ENCODE data around the gene RGS7.

DNA sequence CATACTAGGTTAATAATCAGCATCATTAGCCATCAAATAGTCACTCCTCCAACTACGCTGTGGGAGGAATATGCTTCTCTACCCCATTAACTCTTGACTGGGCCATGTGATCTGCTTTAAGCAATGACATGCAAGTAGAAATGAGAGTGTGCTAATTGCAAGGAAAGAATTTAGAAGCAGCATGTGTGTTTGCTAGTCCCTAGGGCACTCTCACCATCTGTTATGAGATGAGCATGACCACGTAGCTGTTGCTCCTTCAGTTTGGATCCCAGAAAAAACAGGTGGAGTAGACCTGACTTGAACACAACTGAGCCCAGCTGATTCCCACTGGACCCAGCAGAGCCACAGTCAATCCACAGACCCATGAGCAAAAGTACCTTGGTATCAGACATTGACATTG, 19.7 kb upstream of the RGS7 start:
- TF ChIP-seq MYC (IDR thresholded peaks at IDR 0.05; ENCODE audit: low read depth, low read length) = no peak
- no peak for TF ChIP-seq POLR2A (IDR thresholded peaks at IDR 0.05; ENCODE audit: extremely low read depth, insufficient read length)
- TF ChIP-seq, protein P1, sequence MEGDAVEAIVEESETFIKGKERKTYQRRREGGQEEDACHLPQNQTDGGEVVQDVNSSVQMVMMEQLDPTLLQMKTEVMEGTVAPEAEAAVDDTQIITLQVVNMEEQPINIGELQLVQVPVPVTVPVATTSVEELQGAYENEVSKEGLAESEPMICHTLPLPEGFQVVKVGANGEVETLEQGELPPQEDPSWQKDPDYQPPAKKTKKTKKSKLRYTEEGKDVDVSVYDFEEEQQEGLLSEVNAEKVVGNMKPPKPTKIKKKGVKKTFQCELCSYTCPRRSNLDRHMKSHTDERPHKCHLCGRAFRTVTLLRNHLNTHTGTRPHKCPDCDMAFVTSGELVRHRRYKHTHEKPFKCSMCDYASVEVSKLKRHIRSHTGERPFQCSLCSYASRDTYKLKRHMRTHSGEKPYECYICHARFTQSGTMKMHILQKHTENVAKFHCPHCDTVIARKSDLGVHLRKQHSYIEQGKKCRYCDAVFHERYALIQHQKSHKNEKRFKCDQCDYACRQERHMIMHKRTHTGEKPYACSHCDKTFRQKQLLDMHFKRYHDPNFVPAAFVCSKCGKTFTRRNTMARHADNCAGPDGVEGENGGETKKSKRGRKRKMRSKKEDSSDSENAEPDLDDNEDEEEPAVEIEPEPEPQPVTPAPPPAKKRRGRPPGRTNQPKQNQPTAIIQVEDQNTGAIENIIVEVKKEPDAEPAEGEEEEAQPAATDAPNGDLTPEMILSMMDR (IDR thresholded peaks at IDR 0.05; ENCODE audit: low read depth, low read length) = no peak
- TF ChIP-seq, protein P2, sequence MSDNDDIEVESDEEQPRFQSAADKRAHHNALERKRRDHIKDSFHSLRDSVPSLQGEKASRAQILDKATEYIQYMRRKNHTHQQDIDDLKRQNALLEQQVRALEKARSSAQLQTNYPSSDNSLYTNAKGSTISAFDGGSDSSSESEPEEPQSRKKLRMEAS (IDR thresholded peaks at IDR 0.05; ENCODE audit: low read depth, low read length) = no peak
